Stimulated activated CD8-positive, alpha-beta memory T cell treated with anti-CD3 and anti-CD28 coated beads, Interleukin-15, amount 100 ng/mL, for 48 hours (primary cell): ENCODE measurements around the gene NBEAL1.
"Not testable (repeated sequence)": the region's sequence is repeated elsewhere in the genome, so short reads cannot be mapped to it uniquely, and the experiment has no call there.

Experiments
- DNase-seq, 2 donors: peaks; one replicate each; pipeline ENCODE4 v3.0.0-alpha.2; 2020; ENCODE audit warnings: low read depth in 2 of 2

NBEAL1 gene

DNA sequence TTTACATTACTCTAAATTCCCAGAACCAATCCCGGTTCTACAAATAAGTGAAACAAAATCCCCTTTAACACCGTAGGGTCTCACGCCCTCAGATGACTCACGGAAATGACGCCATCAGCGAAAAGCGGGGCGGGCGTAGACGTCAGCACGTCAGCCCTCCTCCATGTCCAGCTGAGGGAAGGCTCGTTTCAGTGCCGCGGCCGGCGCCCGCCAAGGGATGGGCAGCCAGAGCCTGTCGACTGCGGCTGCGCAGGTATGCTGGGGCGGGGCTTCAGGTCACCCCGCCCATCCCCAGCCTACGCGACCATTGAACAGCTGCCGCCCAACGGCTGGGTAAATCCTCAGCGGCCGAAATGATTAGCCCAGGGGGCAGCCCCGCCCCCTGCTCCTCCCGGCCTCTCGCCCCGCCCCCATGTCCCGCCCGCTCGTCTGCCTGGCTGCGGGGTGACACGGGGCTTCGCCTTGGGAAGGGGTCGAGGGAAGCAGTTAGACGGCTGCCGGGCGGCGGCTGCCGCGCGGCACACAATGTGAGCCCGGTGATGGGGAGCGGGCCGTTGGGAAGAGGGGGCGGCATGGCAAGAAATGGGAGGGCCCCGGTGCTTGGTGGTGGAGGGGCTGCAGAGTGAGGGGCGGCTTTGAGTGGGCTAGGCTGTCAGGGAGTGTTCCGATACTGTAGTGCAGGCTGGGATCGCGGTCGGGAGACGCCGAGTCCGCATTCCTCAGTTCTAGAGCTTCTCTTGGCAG, at the start of gene NBEAL1:
Gene NBEAL1, plus strand, starts transcription at position 420 of the 744 bp plus-strand sequence. CDS start 1,510 bp downstream, outside the sequence.
- peak; percentile 94 to 96 for DNase-seq

DNA sequence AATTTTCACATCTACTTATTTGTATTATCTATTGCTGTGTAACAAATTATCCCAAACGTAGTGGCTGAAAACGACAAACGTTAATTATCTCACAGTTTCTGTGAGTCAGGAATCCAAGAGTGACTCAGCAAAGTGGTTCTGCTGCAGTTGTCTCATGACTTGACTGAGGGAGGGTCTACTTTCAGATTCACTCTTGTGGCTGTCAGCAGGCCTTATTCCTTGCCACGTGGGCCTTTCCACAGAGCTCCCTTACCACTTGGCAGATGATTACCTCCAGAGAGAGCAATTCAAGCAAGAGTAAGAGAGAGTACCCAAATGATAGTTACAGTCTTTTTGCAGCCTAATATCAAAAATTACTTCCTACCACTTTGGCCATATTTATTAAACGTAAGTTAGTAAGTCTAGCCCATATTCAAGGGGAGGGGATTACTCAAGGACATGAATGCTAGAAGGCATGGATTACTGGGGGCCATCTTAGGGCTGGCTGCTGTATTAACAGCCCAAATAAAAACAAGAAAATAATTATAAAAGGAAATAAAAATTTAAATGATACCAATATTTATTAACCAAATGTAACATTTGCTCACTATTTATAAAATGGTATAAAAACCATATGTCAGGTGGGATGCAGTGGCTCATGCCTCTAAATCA, 48.7 kb upstream of the NBEAL1 start:
- peak; percentile 8 to 12 for DNase-seq

DNA sequence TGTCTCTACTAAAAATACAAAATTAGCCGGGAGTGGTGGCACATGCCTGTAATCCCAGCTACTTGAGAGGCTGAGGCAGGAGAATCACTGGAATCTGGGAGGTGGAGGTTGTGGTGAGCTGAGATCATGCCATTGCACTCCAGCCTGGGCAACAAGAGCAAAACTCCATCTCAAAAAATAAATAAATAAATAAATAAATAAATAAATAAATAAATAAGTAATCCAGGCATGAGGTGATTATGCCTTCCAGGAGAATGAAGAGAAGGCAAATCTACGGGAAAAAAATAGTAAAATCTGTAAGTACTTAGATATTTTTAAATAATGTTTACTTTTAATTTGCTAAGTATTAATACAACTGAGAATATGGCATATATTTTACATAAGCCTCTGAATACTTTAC, 45.3 kb upstream of the NBEAL1 start:
- not testable (repeated sequence) for DNase-seq

DNA sequence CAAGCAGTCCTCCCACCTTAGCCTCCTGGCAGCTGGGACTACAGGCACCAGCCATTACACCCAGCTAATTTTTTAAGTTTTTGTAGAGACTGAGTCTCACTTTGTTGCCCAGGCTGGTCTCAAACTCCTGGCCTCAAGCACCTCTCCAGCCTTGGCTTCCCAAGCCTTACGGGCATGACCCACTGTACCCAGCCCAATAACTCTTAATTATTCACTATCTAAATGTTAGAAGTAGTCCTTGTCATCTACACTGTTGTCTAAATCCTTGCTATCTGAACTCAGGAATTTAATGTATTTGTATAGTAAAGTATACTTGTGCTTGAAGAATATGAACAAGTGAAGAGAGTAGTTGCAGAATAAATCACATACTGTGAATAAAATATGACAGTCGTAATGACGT, 37.9 kb upstream of the NBEAL1 start:
- no peak for DNase-seq

DNA sequence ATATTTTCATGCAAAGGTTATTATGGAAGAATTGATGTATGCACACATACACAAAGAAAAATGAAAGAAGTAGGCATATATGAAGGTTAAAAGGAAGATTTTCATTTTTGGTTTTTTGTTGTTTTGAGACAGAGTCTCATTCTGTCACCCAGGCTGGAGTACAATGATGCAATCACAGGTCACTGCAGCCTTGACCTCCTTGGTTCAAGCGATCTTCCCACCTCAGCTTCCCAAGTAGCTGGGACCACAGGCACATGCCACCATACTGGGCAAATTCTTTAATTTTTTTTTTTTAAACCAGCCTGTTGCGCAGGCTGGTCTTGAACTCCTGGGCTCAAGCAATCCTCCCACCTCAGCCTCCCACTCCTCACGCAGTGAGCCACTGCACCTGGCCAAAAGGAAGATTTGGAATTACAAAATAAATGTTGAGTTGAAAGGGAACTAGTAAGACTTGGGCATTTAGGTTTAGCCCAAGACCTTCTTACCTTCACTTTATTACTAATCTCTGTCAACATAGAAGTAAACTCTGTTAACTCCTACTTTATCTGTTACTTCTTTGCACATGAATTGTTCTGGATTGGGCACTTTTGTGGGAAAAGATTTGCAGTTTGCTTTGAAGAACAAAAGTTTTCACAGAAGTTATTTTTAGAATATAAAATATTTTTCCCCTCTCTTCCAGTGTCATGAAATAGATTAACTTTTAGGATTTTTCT, 31.7 kb upstream of the NBEAL1 start:
- no peak for DNase-seq

DNA sequence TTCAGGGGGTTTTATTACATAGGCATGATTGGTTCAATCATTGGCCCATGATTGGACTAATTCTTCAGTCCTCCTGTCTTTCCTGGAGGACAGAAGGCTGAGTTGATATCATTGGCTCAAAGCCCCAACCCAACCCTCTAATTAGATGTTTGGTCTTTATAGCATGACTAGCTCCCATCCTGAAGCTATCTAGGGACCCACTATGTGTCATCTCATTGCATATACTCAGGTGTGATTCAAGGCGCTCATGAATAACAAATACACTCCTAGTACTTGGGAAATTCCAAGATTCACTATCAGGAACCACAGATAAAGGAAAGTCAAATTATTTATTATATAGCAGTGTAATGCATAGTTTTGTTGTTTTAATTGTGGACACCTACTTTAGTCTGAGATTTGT, 24.9 kb upstream of the NBEAL1 start:
- DNase-seq: no peak

DNA sequence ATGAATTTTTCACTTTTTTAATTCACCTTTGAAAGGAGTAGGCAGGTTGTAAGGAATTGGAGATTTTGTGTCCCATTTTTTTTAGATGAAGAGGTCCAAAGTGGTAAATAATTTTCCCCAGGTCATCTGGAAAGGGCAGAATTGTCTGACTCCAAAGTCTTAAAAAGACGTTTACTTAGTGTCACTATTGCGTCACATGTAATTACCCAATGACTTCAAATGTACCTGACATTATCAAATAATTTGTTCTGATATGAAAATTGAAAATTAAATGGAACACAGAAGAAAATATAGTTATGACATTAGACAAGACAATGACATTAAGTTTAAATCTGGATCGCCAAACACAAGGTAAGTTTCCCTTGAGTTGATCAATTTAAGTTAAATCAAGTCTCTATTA, 24.2 kb upstream of the NBEAL1 start:
- DNase-seq: no peak

DNA sequence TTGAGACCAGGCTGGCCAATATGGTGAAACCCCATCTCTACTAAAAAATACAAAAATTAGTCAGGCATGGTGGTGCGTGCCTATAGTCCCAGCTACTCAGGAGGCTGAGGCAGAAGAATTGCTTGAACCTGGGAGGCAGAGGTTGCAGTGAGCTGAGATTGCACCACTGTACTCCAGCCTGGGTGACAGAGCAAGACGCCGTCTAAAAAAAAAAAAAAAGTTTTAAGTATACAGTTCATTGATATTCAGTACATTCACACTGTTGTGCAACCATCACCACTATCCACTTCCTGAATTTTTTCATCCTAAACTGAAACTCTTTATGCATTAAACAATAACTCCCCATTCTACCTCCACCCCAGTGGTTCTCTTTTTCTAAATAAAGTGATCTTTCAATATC, 17.6 kb upstream of the NBEAL1 start:
- DNase-seq: not testable (repeated sequence)

DNA sequence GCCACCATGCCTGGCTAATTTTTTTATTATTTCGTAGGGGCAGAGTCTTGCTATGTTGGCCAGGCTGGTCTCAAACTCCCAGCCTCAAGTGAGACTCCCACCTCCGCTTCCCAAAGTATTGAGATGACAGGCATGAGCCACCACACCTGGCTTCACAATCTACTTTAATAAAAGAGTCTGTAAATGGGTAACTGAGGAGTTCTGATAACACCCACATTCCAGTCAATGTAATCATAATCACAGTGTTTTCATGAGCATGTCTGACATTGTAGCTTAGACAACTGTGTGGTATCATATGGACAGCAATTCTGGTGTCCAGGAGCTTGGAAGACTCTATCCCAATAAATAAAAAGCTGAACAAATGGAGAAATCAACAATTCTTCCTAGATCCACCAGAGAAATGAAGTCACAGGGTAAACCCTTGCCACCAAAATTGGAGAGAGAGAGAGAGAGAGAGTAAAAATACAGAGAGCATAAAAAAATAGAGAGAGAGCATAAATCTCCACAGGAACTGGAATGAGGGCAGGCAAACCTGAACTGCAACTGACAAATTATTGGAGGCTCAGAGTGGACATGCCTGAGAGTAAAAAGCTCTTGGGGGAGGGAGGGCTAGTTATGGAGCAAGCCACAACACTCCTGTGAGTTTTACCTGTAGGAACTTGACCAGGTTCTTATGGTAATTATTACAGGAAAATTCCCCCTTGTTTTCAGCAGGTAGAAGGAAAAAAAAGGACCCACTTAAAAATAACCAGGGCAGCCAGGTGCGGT, 12.4 kb upstream of the NBEAL1 start:
- DNase-seq: no peak

DNA sequence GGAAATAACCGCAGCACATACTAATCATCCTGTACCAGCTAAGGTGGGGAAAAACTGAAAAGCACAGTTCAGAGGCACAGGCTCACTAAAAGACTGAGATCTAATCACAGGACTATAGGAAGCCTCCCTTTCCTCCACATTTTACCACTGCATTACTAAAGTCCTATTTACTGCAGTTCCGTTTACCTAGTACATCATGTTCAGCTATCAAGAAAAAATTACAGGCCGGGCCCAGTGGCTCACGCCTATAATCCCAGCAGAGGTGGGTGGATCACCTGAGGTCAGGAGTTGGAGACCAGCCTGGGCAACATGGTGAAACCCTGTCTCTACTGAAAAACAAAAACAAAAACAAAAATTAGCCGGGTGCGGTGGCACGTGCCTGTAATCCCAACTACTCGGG, 11.0 kb upstream of the NBEAL1 start:
- no peak for DNase-seq

DNA sequence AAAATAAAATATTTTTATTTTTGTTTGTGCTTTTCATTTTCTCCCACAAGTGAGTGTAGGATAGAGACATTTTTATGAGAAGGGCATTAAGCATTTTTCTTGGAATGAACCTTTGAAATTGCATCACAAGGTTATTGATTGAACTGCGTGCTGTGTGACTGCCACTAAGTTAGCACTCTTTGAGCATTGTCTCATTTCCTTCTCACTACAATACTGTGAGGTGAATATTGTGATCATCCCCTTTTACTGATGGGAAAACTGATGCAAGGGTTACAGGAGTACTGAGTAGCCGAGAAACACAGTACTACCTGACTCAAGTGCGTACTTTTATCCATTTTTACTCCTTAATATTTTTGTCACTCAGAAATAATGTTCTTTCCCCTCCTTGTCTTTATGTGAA, 2.0 kb downstream of the NBEAL1 start:
- DNase-seq: no peak

DNA sequence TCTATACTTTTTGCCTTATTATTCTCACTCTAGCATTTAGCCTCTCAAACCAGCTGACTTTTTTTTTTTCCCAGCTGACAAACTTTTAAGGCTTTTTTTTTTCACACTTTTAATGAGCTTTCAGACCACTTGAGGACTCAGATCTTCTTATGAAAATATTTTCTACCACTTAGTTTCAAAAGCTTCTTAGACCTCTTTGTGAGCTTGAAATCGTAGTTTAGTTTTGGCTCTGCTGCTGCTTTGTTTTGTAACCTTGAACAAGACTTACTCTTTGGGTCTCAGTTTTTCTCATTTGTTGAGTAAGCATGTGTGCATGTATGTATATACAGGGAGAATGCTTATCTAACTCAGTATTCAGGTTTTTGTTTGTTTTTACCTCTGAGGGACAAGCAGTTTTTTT, 3.5 kb downstream of the NBEAL1 start:
- DNase-seq: no peak

DNA sequence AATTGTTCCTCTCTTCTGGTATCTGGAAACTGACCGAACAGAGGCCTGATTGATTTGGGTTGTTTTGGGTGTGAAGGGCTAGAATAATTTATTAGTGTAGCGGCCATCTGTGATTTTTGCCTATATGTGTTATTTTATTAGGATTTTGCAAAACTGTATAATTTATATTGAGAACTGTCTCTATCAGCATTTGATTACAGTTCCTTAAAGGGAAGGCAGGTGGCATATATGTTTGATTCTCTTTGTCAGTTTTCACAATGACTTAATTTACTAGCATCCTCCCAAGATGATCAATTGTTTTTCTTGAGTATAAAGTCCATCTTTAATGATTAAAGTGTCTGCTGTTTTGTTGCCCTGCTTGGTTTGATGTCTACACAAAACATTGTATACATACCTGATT, 4.5 kb downstream of the NBEAL1 start:
- no peak for DNase-seq

DNA sequence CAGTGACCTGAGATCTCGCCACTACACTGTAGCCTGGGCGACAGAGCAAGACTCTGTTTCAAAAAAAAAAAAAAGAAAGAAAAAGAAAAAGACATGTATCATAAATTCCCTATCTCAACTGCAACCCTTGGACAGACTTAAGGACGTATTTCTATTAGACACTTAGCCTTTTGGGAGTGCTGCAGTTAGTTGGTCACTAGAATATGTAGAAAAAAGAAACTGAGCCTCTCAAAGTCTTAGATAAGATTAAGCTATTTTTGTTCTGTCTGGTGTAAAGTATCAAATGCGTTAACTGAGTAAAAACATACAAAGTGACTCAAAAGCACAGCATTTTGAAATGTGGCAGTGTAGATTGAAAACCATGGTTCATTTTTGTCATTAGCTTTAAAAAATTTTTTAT, 7.3 kb downstream of the NBEAL1 start:
- no peak for DNase-seq

DNA sequence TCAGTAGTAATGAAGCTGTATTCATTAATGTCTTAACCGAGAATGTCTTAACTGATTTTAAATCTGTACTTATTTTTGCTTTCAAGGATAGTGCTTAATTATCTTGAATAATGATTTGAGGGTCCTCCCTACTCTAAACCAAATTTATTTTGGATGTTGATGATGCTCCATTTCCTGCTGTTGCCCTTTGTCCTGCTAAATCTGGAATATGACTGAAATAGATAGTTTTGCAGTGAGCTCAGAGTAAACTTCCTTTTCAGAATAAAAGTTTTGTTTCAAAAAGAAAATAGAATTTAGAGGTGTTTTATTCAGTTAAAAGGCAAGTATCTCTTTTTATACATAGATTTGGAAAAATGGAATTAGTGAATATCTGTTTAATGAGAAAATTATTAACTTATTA, 8.1 kb downstream of the NBEAL1 start:
- no peak for DNase-seq

DNA sequence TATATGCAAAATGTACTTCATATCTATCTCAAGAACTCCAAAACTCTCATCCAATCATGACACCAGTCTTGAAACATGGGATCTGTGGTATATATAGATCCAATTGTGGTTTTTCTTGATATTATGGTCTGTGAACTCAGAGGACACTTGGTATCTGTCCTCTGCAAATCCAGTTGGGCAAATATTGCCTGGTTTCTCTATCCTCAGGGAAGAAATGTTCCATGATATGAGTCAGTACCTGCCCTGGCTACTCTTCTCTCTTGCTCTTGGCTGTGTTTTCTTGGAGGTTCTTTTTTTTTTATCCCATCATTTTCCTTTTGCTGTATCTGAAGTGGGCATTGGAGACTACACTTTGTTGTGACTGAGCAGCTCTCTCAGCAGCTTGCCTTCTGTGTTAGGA, 10.9 kb downstream of the NBEAL1 start:
- no peak for DNase-seq

DNA sequence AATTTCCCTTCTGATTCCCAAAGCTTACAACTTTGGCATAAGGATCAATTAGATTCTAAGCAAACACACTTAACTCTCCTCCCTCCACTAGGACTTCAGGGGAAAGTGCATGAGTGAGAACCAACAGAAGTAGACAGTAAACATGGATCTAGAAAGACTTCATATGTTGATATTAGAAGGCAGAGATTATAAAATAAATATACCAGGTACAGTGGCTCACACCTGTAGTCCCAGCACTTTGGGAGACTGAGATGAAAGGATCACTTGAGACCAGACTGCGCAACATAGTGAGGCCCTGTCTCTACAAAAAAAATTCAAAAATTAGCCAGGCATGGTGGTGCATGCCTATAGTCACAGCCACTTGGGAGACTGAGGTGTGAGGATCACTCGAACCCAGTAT, 15.9 kb downstream of the NBEAL1 start:
- no peak for DNase-seq

DNA sequence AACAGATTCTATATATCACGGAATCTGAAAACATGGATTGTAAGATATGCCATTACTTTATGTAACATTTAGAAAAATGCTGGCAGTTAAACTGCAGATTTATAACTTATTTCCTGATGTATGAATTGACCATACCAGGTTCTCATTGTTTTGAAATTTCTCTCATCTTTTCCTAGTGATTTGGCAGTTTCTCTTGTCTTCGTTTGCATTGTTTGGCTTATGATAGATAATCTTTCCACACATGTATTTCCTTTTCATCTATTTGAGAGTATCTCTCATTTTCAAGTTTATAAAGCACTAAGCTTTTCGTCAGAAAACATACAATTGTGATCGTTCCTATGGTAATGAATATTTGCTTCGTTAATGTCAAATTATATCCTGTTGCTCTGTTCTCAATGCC, 16.3 kb downstream of the NBEAL1 start:
- DNase-seq: no peak

DNA sequence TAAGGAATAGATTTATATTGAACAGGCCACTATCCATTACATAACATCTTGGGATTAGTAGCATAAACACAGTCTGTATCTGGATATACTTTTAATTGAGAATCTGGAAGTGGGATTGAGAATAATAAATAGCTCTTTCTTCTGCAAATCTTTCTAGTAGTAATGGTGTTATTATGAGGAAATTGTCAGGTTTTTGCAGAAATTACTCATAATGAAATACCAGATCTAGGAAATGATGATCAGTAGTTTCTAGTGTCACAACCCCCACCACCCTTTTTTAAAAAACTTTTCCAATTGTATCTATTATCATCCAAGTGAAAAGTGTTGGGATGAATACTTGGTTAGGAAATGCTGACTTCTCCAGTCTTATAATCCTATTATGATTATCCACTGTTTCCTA, 18.7 kb downstream of the NBEAL1 start:
- DNase-seq: no peak

DNA sequence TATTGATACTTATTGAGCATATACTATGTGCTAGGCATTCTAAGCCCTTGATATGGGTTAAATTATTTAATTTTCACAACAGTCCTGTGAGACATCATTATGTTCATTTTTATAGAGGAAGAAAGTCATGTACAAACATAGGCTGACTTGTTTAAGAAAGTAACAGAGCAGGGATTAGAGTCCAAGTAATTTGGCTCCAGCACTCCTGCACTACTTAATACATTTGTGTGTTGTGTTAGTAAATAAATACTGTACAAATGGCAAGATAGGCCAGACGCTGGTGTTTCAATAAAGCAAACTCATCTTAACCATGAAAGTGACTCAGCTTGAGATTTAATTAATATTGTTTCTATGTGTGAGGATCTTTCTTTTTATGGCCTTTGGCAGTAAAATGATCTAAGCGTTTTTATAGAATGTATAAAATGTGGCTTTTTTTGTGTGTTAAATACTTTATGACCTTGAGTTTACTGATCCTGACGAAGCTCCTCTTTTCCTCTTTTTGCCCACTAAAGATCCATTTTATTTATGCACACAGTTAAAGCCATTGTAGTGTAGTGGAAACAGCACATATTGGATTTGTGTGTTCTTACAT, 21.3 kb downstream of the NBEAL1 start:
- DNase-seq: no peak

DNA sequence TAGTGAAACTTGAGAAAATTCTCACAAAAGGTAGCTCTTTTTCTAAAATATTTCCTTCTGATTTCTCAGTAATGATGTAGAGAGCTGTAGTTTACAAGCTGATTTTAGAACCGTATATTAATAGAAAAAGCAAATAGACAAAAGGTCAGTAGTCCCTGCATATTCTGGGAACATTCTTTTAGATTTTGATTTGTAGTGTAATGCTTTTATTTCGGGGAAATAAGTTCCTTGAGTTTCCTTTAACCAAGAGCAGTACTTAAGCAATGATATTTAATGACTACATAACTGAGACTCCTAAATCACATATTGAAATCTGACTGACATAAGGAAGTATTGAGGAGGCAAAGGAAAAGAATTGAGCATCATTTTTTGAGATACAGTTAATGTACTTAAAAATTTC, 22.4 kb downstream of the NBEAL1 start:
- no peak for DNase-seq

DNA sequence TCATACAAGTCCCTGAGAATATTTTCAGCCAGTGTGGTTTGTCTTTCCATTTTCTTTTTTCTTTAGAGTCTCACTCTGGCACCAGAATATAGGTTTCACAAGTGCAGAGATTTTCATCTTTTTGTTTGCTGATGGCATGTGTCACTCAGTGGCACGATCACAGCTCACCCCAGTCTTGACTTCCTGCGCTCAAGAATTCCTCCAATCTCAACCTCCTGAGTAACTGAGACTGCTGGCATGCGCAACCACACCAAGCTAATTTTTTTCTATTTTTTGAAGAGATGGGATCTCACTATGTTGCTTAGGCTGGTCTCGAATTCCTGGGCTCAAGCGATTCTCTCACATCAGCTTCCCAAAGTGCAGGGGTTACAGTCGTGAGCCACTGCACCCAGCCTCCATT, 23.9 kb downstream of the NBEAL1 start:
- DNase-seq: no peak
